Activated CD4-positive, alpha-beta memory T cell treated with anti-CD3 and anti-CD28 coated beads, Interleukin-2, amount 10 ng/mL, durations not matched to agents 7 days and 5 days (primary cell): ENCODE measurements around the gene TP53BP1. TPM values are rescaled to one million over a fixed set of nuclear protein-coding genes. Genes with fewer than 3 reads are reported as not detected.
"Not testable (repeated sequence)": the region's sequence is repeated elsewhere in the genome, so short reads cannot be mapped to it uniquely, and the experiment has no call there.

Source experiments
- CTCF ChIA-PET: fragments of 350-600 bp; sonication (Branson Sonifier 250); formaldehyde crosslinking; loops from one replicate; lab custom pipeline; 2021; ENCODE audit warnings: antibody characterized with exemption, inconsistent platforms; lab: Charles Lee
- POLR2A ChIA-PET: fragments of 350-600 bp; sonication (Branson Sonifier 250); formaldehyde crosslinking; loops from one replicate; lab custom pipeline; 2021; ENCODE audit warnings: antibody characterized with exemption; lab: Charles Lee
- DNase-seq: peaks from one replicate; pipeline ENCODE4 v3.0.0-alpha.2; 2020
- H3K27ac Mint-ChIP-seq: one replicate; pipeline ENCODE4 v1.8.0; 2021; ENCODE audit warnings: mild to moderate bottlenecking, mixed read lengths
- H3K27me3 Mint-ChIP-seq: one replicate; pipeline ENCODE4 v1.8.0; 2021; ENCODE audit warnings: mixed read lengths
- H3K36me3 Mint-ChIP-seq: one replicate; pipeline ENCODE4 v1.8.0; 2021; ENCODE audit warnings: low read depth, mixed read lengths
- H3K4me1 Mint-ChIP-seq: one replicate; pipeline ENCODE4 v1.8.0; 2021; ENCODE audit warnings: mixed read lengths
- H3K4me3 Mint-ChIP-seq: one replicate; pipeline ENCODE4 v1.8.0; 2021; ENCODE audit warnings: mild to moderate bottlenecking, mixed read lengths
- H3K9me3 Mint-ChIP-seq: one replicate; pipeline ENCODE4 v1.8.0; 2021; ENCODE audit warnings: mixed read lengths
- total RNA-seq, 2 experiments: library from RNA; stranded (reverse); gene quantifications; one replicate each; pipeline ENCODE4 v1.2.3, GENCODE V29; 2021

TP53BP1 gene, protein sequence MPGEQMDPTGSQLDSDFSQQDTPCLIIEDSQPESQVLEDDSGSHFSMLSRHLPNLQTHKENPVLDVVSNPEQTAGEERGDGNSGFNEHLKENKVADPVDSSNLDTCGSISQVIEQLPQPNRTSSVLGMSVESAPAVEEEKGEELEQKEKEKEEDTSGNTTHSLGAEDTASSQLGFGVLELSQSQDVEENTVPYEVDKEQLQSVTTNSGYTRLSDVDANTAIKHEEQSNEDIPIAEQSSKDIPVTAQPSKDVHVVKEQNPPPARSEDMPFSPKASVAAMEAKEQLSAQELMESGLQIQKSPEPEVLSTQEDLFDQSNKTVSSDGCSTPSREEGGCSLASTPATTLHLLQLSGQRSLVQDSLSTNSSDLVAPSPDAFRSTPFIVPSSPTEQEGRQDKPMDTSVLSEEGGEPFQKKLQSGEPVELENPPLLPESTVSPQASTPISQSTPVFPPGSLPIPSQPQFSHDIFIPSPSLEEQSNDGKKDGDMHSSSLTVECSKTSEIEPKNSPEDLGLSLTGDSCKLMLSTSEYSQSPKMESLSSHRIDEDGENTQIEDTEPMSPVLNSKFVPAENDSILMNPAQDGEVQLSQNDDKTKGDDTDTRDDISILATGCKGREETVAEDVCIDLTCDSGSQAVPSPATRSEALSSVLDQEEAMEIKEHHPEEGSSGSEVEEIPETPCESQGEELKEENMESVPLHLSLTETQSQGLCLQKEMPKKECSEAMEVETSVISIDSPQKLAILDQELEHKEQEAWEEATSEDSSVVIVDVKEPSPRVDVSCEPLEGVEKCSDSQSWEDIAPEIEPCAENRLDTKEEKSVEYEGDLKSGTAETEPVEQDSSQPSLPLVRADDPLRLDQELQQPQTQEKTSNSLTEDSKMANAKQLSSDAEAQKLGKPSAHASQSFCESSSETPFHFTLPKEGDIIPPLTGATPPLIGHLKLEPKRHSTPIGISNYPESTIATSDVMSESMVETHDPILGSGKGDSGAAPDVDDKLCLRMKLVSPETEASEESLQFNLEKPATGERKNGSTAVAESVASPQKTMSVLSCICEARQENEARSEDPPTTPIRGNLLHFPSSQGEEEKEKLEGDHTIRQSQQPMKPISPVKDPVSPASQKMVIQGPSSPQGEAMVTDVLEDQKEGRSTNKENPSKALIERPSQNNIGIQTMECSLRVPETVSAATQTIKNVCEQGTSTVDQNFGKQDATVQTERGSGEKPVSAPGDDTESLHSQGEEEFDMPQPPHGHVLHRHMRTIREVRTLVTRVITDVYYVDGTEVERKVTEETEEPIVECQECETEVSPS (N-terminal part only)
- total RNA-seq, result 10 to 100 TPM; 26.6 to 28.1 TPM

DNA sequence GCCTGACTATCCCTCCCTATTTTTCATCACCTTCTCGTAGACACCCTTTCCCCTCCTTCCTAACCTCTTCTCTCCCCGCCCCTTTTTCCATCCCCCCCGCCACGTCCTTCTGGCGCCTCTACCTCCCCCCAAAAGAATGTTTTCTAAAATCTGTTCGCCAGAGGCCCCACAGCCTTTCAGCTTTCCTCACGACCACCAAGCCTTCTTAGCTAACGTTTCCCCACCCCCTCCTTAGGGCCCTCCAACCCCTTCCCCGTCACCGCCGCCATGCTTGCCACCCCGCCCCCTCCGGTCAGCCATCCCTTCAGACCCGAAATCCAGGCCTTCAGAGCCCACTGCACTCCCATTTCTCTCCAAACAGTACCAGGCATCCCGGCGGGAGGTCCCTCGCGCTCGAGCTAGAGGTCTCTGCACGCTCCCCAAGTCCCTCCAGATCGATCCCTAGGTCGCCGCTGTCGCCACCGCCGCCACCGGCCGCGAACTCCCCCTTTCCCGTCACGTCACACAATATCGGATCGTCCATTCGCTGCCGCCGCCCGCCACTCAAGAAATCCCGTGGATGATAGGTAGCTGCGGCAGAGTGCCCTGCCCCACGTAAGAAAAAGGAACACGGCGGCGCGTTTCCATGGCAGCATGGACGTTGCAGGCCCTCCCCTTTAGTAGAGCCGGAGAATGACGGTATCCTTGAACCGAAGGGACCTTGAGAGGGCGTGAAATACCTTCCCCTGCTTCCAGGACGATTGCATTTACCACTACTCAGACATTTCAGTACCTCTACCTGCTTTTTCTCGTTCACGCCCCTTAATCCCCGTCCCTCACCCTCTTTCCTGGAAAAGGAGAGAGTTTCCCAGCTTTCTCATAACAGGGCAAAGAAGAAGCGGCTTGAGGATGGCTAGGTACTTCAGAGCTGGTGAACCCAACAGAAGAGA lies at the start of gene TP53BP1:
Gene TP53BP1 (minus strand): TSS at position 484 of the 929 bp plus-strand sequence. CDS start 113 bp downstream, at position 371.
- Mint-ChIP-seq H3K4me3 (peak within 1 kb of the TSS; percentile 99), H3K36me3 (peaks cover 31% of the 10 kb centered on the region), H3K9me3 (no peaks in the 10 kb centered on the region), H3K4me1 (peaks cover 40% of the 10 kb centered on the region), H3K27me3 (no peaks in the 10 kb centered on the region), H3K27ac (peak within 1 kb of the TSS; percentile 87)
- peak; percentile 97 for DNase-seq
- CTCF ChIA-PET, result interaction anchor here (0.6 to 6.5 kb wide), 4 partner anchors 20 to 1219 kb away, joined by 3 to 65 read pairs (median 8); no protein-coding TSS in a partner anchor
- POLR2A ChIA-PET, result interaction anchor here (1.0 to 4.8 kb wide), 2 partner anchors 19 to 52 kb away, joined by 3 to 47 read pairs; no protein-coding TSS in a partner anchor

DNA sequence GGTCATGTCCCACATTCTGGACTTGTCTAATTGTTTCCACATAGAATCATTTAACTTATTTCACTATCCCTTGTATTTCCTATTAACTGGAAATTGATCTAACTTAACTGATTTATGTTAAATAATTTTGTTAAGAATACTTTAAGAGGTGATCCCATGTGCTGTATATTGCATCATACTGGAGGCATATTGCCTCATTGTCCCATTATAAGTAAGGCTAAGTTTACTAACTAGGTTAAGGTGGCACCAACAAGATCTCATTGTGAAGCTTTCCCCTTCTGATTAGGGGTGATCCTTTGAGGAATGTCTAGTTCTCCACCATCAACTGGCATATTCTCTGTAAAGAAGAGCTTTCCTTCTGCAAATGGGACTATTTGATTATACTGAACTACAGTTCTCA lies 48.8 kb upstream of the TP53BP1 start:
- no peaks in the 10 kb centered on the region for H3K9me3 Mint-ChIP-seq
- CTCF ChIA-PET, result interaction anchor here (0.6 to 1.5 kb wide), 5 partner anchors 28 to 996 kb away, joined by 3 to 4 read pairs (median 3); partner anchors contain the start of gene TP53BP1
- H3K4me3 Mint-ChIP-seq, result no peak overlapping the region
- POLR2A ChIA-PET, result no interaction called here
- H3K4me1 Mint-ChIP-seq, result peaks cover 4% of the 10 kb centered on the region
- no peaks in the 10 kb centered on the region for H3K27me3 Mint-ChIP-seq
- H3K27ac Mint-ChIP-seq, result no peak overlapping the region
- no peak for DNase-seq
- H3K36me3 Mint-ChIP-seq, result no peaks in the 10 kb centered on the region

DNA sequence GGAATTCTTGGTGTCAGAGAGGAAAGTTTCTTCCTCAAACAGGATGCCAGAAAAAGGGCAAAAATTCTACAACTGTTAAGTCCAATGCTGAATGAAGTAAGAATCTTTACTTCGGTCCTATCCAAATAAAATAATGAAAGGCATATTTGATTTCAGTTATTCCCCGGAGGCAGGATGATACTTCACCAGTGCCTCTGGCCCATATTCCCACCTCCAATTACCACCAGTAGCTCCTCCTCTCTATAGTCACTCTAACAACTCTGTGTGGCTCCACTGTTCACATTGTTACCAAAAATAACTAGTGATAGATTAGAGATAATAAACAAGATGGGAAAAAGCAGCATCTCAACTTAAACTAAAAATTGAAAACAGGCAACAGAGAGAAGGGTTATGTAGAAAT lies 45.1 kb upstream of the TP53BP1 start:
- DNase-seq, result no peak
- POLR2A ChIA-PET, result no interaction called here
- Mint-ChIP-seq H3K36me3 (no peaks in the 10 kb centered on the region), H3K27ac (no peak overlapping the region), H3K9me3 (no peaks in the 10 kb centered on the region), H3K4me3 (no peak overlapping the region), H3K4me1 (peaks cover 4% of the 10 kb centered on the region), H3K27me3 (no peaks in the 10 kb centered on the region)
- CTCF ChIA-PET, result no interaction called here

DNA sequence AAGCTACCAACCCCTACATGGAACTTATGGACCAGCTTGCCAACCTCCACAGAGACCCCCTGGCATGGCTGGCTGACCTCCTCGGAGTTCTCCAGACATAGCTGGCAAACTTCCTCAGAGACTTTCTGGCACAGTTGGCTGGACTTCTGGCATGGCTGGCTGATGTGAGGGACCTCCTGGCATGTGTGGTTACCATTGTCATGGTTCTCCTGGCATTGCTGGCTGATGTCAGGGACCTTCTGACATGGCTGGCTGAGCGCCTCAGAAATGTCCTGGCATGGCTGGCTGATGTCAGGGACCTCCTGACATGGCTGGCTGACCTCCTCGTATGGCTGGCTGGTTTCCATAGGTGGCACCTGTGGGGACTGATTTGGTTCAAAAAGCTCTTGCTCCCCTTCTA lies 41.9 kb upstream of the TP53BP1 start:
- CTCF ChIA-PET, result no interaction called here
- no peak for DNase-seq
- Mint-ChIP-seq H3K36me3 (no peaks in the 10 kb centered on the region), H3K27me3 (no peaks in the 10 kb centered on the region), H3K4me3 (no peak overlapping the region), H3K4me1 (no peaks in the 10 kb centered on the region), H3K27ac (no peak overlapping the region), H3K9me3 (no peaks in the 10 kb centered on the region)
- POLR2A ChIA-PET, result interaction anchor here (0.7 kb wide), 1 partner anchor 94 kb away, joined by 4 read pairs; no protein-coding TSS in a partner anchor

DNA sequence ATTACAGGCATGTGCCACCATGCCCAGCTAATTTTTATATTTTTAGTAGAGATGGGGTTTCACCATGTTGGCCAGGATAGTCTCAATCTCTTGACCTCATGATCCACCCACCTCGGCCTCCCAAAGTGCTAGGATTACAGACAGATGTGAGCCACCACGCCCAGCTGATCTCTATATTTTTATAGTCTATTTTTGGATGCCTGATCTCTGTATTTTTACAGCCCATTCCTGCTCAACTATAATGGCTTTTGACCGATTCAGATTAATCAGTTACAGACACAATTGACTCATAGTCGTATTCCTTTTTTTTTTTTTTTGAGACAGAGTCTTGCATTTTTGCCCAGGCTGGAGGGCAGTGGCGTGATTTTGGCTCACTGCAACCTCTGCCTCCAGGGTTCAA lies 39.9 kb upstream of the TP53BP1 start:
- H3K27ac Mint-ChIP-seq, H3K27me3 Mint-ChIP-seq, H3K36me3 Mint-ChIP-seq, DNase-seq, H3K4me1 Mint-ChIP-seq, H3K4me3 Mint-ChIP-seq, H3K9me3 Mint-ChIP-seq: not testable (repeated sequence)
- ChIA-PET CTCF (interaction anchor here (0.6 kb wide), 1 partner anchor 223 kb away, joined by 5 read pairs; no protein-coding TSS in a partner anchor), POLR2A (interaction anchor here (1.6 kb wide), 1 partner anchor 22 kb away, joined by 3 read pairs; no protein-coding TSS in a partner anchor)

DNA sequence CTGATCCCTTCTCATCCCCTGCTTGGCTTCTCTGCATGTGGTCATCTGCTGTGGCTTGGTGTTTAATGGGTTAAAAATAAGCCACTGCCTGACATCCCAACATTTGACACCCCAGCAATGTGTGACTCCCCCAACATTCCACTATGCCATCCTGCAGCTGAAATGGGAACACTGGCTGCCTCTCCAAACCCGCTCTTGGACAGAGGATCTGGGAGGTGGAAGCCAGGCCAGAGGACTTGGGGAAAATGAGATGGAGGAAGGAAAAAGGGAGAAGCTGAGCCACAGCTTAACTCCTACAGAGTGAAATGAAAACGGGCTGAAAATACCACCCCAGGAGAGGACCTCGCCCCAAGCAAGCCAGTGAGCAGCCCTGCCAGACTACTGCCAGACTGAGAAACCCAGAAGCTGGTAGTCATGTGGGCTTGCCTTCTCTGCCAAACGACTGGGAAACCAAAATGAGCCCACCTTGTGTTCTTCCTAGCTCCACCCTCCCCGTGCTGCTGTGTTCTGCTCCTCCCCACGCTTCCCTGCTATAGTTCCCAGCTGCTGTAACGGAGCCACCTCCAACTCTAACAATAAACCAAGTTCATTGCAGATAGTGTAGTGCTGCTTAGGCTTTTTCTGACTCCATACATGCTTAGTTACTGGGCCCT lies 38.2 kb upstream of the TP53BP1 start:
- Mint-ChIP-seq H3K4me1 (peaks cover 4% of the 10 kb centered on the region), H3K9me3 (no peaks in the 10 kb centered on the region), H3K4me3 (no peak overlapping the region), H3K36me3 (no peaks in the 10 kb centered on the region), H3K27me3 (no peaks in the 10 kb centered on the region), H3K27ac (no peak overlapping the region)
- ChIA-PET POLR2A (no interaction called here), CTCF (no interaction called here)
- DNase-seq, result no peak

DNA sequence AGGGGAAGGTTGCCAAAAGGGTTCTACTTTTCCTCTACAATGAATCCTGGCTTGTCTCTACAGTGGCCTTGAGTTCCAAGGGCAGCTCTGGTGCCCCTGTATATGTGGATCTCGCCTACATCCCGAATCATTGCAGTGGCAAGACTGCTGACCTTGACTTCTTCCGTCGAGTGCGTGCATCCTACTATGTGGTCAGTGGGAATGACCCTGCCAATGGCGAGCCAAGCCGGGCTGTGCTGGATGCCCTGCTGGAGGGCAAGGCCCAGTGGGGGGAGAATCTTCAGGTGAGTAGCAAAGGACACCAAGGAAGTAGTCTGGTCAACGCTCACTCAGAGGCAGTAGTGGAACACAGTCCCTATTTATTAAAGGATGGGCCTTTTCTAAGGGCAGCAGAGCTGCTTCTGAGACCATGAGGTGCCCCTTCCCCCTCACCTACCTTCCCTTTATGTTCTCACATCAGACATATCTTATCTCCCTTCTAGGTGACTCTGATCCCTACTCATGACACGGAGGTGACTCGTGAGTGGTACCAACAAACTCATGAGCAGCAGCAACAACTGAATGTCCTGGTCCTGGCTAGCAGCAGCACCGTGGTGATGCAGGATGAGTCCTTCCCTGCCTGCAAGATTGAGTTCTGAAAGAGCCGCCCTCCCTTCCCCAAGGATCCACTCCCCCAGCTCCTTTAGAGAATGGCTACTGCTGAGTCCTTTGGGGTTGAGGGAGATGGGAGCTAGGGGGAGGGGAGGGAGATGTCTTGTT lies 36.8 kb upstream of the TP53BP1 start:
- Mint-ChIP-seq H3K27ac (no peak overlapping the region), H3K4me1 (peaks cover 17% of the 10 kb centered on the region), H3K36me3 (peaks cover 4% of the 10 kb centered on the region), H3K4me3 (no peak overlapping the region), H3K27me3 (no peaks in the 10 kb centered on the region), H3K9me3 (no peaks in the 10 kb centered on the region)
- POLR2A ChIA-PET, result no interaction called here
- no peak for DNase-seq
- CTCF ChIA-PET, result no interaction called here

DNA sequence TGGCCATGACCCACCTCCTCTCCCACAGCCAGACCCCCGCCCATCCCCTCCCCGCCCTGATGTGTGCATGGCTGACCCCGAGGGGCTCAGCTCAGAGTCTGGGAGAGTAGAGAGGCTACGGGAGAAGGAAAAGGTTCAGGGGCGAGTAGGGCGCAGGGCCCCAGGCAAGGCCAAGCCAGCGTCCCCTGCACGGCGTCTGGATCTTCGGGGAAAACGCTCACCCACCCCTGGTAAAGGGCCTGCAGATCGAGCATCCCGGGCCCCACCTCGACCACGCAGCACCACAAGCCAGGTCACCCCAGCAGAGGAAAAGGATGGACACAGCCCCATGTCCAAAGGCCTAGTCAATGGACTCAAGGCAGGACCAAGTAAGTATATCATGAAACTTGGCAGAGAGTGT lies 36.2 kb upstream of the TP53BP1 start:
- Mint-ChIP-seq H3K4me1 (peaks cover 18% of the 10 kb centered on the region), H3K9me3 (no peaks in the 10 kb centered on the region), H3K4me3 (no peak overlapping the region), H3K27ac (no peak overlapping the region), H3K27me3 (no peaks in the 10 kb centered on the region), H3K36me3 (peaks cover 4% of the 10 kb centered on the region)
- CTCF ChIA-PET, result no interaction called here
- POLR2A ChIA-PET, result no interaction called here
- no peak for DNase-seq

DNA sequence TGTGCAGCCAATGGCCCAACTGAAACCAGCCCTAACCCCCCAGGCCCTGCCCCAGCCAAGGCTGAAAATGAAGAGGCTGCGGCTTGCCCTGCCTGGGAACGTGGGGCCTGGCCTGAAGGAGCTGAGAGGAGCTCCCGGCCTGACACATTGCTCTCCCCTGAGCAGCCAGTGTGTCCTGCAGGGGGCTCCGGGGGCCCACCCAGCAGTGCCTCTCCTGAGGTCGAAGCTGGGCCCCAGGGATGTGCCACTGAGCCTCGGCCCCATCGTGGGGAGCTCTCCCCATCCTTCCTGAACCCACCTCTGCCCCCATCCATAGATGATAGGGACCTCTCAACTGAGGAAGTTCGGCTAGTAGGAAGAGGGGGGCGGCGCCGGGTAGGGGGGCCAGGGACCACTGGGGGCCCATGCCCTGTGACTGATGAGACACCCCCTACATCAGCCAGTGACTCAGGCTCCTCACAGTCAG lies 35.6 kb upstream of the TP53BP1 start:
- no peak overlapping the region for H3K4me3 Mint-ChIP-seq
- peaks cover 4% of the 10 kb centered on the region for H3K36me3 Mint-ChIP-seq
- CTCF ChIA-PET, result no interaction called here
- no peaks in the 10 kb centered on the region for H3K27me3 Mint-ChIP-seq
- H3K4me1 Mint-ChIP-seq, result peaks cover 18% of the 10 kb centered on the region
- H3K27ac Mint-ChIP-seq, result no peak overlapping the region
- H3K9me3 Mint-ChIP-seq, result no peaks in the 10 kb centered on the region
- DNase-seq, result no peak
- POLR2A ChIA-PET, result no interaction called here

DNA sequence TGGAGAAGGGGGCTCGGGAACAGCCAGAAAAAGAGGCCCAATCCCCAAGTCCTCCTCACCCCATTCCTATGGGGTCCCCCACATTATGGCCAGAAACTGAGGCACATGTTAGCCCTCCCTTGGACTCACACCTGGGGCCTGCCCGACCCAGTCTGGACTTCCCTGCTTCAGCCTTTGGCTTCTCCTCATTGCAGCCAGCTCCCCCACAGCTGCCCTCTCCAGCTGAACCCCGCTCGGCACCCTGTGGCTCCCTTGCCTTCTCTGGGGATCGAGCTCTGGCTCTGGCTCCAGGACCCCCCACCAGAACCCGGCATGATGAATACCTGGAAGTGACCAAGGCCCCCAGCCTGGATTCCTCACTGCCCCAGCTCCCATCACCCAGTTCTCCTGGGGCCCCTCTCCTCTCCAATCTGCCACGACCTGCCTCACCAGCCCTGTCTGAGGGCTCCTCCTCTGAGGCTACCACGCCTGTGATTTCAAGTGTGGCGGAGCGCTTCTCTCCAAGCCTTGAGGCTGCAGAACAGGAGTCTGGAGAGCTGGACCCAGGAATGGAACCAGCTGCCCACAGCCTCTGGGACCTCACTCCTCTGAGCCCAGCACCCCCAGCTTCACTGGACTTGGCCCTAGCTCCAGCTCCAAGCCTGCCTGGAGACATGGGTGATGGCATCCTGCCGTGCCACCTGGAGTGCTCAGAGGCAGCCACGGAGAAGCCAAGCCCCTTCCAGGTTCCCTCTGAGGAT lies 35.0 kb upstream of the TP53BP1 start:
- no peak overlapping the region for H3K27ac Mint-ChIP-seq
- POLR2A ChIA-PET, result interaction anchor here (1.0 to 1.8 kb wide), 3 partner anchors 10 to 17 kb away, joined by 3 to 5 read pairs (median 3); no protein-coding TSS in a partner anchor
- H3K4me1 Mint-ChIP-seq, result peaks cover 18% of the 10 kb centered on the region
- CTCF ChIA-PET, result no interaction called here
- no peak overlapping the region for H3K4me3 Mint-ChIP-seq
- no peaks in the 10 kb centered on the region for H3K9me3 Mint-ChIP-seq
- DNase-seq, result no peak
- no peaks in the 10 kb centered on the region for H3K27me3 Mint-ChIP-seq
- H3K36me3 Mint-ChIP-seq, result peaks cover 7% of the 10 kb centered on the region
